ENCODE data around the gene NQO1. TPM values are rescaled to one million over a fixed set of nuclear protein-coding genes. Genes with fewer than 3 reads are reported as not detected.

The NQO1 gene
- total RNA-seq, 1 donor from 2014 or later = 107 TPM

DNA sequence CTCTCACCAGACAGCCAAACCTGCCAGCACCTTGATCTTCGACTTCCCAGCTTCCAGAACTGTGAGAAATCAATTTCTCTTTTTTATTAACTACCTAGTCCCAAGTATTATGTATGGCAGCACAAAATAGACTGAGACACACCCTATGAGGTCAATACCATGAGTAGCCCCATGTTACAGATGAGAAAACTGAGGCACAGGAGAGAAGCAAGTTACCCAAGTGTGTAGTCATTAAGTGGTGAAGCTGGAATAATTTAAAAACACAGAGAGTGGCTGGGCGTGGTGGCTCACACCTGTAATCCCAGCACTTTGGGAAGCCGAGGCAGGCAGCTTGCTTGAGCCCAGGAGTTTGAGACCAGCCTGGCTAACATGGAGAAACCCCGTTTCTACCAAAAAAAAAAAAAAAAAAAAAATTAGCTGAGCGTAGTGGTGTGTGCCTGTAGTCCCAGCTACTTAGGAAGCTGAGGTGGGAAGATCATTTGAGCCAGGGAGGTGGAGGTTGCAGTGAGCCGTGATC lies 4.9 kb downstream of the NQO1 start:
- Histone ChIP-seq H3K36me3 (ENCODE audit: control insufficient read depth, insufficient read depth, low read length) (peaks cover 13% of the 10 kb centered on the region), H3K27me3 (ENCODE audit: control insufficient read depth, insufficient read depth, low read length) (no peaks in the 10 kb centered on the region), H3K4me3 (ENCODE audit: low read depth, low read length) (no peak overlapping the region)
- FAIRE-seq = no peak
- DNase-seq (ENCODE audit: low read depth) = no peak
- TF ChIP-seq, protein P1, sequence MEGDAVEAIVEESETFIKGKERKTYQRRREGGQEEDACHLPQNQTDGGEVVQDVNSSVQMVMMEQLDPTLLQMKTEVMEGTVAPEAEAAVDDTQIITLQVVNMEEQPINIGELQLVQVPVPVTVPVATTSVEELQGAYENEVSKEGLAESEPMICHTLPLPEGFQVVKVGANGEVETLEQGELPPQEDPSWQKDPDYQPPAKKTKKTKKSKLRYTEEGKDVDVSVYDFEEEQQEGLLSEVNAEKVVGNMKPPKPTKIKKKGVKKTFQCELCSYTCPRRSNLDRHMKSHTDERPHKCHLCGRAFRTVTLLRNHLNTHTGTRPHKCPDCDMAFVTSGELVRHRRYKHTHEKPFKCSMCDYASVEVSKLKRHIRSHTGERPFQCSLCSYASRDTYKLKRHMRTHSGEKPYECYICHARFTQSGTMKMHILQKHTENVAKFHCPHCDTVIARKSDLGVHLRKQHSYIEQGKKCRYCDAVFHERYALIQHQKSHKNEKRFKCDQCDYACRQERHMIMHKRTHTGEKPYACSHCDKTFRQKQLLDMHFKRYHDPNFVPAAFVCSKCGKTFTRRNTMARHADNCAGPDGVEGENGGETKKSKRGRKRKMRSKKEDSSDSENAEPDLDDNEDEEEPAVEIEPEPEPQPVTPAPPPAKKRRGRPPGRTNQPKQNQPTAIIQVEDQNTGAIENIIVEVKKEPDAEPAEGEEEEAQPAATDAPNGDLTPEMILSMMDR (IDR thresholded peaks at IDR 0.05; ENCODE audit: insufficient read depth, low read length, severe bottlenecking) = no peak

DNA sequence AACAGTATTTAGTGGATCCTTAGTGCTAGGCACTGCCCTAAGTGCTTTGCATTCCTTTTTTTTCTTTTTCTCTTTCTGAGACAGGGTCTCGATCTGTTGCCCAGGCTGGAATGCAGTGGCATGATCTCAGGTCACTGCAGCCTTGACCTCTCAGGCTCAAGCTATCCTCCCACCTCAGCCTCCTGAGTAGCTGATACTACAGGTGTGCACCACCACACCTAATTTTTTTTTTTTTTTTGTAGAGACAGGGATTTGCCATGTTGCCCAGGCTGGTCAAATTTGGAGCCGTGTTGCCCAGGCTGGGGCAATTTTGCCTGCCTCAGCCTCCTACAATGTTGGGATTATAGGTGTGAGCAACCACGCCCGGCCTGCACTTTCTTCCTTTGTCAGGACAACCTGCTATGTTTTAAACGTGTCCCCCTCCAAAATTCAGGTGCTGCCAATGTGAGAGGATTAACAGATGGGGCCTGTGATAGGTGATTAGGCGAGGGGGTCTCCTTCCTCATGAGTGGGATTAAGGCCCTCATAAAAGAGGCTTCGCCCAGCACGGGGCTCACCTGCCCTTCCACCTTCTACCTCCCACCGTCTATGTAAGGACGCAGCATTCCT lies 5.4 kb downstream of the NQO1 start:
- H3K36me3 ChIP-seq (ENCODE audit: control insufficient read depth, insufficient read depth, low read length) = peaks cover 13% of the 10 kb centered on the region
- H3K4me3 ChIP-seq (ENCODE audit: low read depth, low read length) = no peak overlapping the region
- FAIRE-seq (no peak), DNase-seq (ENCODE audit: low read depth) (no peak)
- TF ChIP-seq, protein P1 (IDR thresholded peaks at IDR 0.05; ENCODE audit: insufficient read depth, low read length, severe bottlenecking) = no peak
- H3K27me3 ChIP-seq (ENCODE audit: control insufficient read depth, insufficient read depth, low read length) = no peaks in the 10 kb centered on the region

DNA sequence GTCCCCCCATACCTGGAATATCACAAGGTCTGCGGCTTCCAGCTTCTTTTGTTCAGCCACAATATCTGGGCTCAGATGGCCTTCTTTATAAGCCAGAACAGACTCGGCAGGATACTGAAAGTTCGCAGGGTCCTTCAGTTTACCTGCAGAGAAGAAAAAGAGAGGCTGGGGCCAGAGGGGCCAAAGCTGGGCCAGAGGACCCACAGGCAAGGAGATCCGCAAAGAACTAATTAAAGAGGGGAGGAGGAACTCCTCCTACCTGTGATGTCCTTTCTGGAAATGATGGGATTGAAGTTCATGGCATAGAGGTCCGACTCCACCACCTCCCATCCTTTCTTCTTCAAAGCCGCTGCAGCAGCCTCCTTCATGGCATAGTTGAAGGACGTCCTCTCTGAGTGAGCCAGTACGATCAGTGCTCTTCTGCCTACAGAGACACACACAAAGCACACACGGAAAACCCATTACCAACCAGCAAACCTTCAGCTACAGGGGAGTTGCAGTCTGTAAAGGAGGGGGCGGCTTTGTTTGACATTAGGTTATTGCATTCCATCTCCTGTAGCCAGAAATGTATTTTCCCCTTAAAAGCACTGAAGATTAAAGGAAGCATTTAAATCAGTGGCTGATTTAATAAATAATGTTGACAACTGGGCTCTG lies 8.1 kb downstream of the NQO1 start:
- Histone ChIP-seq H3K4me3 (ENCODE audit: low read depth, low read length) (no peak overlapping the region), H3K27me3 (ENCODE audit: control insufficient read depth, insufficient read depth, low read length) (no peaks in the 10 kb centered on the region), H3K36me3 (ENCODE audit: control insufficient read depth, insufficient read depth, low read length) (peaks cover 16% of the 10 kb centered on the region)
- TF ChIP-seq, protein P1 (IDR thresholded peaks at IDR 0.05; ENCODE audit: insufficient read depth, low read length, severe bottlenecking) = no peak
- FAIRE-seq = no peak
- no peak for DNase-seq (ENCODE audit: low read depth)

DNA sequence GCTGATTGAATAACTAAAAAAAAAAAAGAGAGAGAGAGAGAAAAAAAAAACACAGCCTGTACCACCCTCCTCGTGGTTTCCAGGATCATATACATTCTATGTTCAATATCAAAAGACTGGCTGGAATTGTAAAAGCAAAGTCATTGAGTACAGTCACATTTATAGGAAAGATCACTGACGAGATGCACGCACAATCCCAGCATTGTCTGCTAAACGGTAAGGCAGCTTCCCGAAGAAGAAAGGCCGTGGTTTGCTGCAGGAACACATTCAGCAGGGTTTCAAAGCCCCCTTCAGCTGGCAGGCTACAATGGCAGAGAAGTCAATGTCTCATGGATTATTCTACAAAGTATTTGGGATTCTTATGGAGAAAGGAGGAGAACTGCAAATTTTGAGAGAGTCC lies 9.3 kb downstream of the NQO1 start:
- Histone ChIP-seq H3K27me3 (ENCODE audit: control insufficient read depth, insufficient read depth, low read length) (no peaks in the 10 kb centered on the region), H3K4me3 (ENCODE audit: low read depth, low read length) (no peak overlapping the region), H3K36me3 (ENCODE audit: control insufficient read depth, insufficient read depth, low read length) (peaks cover 16% of the 10 kb centered on the region)
- DNase-seq (ENCODE audit: low read depth) (no peak), FAIRE-seq (no peak)
- TF ChIP-seq, protein P1 (IDR thresholded peaks at IDR 0.05; ENCODE audit: insufficient read depth, low read length, severe bottlenecking) = no peak

DNA sequence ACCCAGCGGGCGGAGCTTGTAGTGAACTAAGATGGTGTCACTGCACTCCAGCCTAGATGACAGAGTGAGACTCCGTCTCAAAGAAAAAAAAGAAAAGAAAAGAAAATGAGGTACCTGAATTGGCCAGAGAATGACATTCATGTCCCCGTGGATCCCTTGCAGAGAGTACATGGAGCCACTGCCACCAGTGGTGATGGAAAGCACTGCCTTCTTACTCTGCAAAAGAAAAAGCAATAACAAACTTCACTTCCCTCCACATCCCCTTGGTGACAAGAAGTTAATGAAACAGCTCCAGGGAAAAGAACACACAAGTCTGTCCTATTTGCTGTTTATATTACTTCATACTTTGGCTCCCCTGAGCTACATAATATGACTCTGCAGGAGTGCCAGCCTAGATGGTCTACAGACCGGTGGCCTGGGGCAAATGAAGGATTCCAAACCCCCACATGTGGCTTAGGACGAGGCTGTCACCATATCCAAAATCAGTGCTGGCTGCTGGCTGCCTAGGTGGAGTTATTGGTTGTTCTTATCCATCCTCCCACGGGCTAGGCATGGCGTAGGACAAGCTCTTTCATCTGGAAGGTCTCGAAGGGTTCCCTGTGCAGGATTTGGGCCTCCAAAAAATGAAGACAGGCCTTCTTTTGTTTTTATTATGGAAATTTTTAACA lies 13.3 kb downstream of the NQO1 start:
- H3K36me3 ChIP-seq (ENCODE audit: control insufficient read depth, insufficient read depth, low read length) = peaks cover 8% of the 10 kb centered on the region

More for the DNA sequence above, 13.3 kb downstream of the NQO1 start:
- no peaks in the 10 kb centered on the region for H3K27me3 ChIP-seq (ENCODE audit: control insufficient read depth, insufficient read depth, low read length)
- FAIRE-seq = no peak
- H3K4me3 ChIP-seq (ENCODE audit: low read depth, low read length) = no peak overlapping the region
- DNase-seq (ENCODE audit: low read depth) = no peak
- TF ChIP-seq, protein P1 (IDR thresholded peaks at IDR 0.05; ENCODE audit: insufficient read depth, low read length, severe bottlenecking) = no peak

Data from bronchial epithelial cell (primary cell).